Measurements from ENCODE around the gene PDZRN4.

The PDZRN4 gene

DNA sequence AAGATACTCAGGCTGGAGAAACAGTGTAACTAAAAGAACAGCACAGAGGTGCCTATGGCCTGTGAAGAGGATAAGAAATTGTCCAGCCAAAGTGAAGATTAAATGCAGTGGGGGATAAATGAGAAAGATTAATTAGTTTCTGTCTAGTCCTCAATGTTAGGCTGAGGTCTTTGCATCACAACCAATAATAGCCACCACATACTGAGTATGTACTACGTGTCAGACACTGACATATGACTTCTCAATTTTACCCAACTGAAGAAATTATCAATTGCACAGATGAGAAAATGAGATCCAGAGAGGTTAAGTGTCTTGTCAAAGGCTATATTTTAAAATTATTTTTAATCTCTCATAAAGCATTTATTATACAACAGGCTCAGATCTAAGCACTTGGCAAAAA is 285.9 kb downstream of the PDZRN4 start:
- TF ChIP-seq, protein P1, sequence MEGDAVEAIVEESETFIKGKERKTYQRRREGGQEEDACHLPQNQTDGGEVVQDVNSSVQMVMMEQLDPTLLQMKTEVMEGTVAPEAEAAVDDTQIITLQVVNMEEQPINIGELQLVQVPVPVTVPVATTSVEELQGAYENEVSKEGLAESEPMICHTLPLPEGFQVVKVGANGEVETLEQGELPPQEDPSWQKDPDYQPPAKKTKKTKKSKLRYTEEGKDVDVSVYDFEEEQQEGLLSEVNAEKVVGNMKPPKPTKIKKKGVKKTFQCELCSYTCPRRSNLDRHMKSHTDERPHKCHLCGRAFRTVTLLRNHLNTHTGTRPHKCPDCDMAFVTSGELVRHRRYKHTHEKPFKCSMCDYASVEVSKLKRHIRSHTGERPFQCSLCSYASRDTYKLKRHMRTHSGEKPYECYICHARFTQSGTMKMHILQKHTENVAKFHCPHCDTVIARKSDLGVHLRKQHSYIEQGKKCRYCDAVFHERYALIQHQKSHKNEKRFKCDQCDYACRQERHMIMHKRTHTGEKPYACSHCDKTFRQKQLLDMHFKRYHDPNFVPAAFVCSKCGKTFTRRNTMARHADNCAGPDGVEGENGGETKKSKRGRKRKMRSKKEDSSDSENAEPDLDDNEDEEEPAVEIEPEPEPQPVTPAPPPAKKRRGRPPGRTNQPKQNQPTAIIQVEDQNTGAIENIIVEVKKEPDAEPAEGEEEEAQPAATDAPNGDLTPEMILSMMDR (conservative IDR thresholded peaks at IDR 0.05; ENCODE audit: low read length): no peak
- no peak for DNase-seq (ENCODE audit: low read depth)
- H3K4me3 ChIP-seq (ENCODE audit: low read length): no peak overlapping the region

DNA sequence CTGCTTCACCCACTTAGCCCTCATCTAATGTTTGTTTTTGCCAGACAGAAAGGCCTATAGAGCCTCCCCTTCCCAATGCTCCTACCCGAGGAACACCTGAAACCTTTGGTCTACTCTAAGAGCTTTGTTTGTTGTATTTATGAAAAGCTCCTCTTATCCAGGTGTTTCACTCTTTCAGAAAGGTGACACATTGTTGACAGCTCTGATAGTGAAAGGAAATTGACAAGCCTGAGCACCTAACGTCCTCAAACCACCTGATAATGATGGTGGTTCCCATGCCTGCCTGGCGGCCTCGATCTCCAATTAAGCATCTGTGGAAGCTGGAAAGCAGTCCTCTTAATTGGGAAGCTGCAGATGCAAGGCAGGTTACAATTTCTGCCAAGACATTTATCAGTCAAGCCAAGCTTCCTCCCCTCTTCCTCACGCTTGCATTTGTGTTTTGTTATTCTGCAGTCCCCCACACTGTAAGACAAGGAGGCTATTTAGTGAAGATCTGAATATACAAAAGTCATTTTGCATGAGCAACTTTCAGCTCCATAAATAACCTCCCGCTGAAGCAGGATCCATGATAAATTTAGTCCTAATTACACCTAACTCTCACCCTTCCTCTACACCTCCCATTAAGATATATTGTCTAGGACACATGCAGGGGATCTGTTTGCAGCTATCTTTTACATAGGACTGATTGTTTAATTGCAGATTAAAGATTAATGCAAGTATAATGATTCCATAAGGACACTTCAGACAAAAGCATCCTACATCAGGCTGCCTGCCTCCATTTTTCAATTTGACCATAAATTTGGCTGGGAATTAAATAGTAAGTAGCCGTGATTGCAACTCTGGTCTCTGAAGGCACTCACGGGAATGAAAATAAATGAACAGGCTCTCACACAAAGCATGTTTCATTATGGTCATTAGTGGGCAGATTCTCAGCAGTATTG is 288.6 kb downstream of the PDZRN4 start:
- no peak for DNase-seq (ENCODE audit: low read depth)
- H3K4me3 ChIP-seq (ENCODE audit: low read length): no peak overlapping the region

DNA sequence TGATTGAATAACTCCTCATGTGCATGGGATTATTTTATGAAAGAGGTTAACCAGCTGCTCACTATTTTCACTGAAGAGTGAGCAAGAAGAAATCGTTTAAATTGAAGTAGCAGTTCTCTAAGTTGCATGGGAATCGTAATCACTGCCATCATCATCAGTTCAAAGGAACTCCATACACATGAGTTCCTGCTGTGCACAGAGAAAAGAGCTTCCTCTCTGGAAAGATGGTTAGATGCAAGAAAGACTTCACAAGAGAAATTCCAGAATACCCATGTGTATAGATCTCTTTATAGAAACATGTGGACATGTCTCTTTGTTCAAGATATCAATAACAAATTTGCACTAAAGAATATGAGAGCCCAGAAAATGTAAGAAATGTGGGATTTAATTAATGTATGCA is 291.3 kb downstream of the PDZRN4 start:
- TF ChIP-seq, protein P1 (conservative IDR thresholded peaks at IDR 0.05; ENCODE audit: low read length): no peak
- DNase-seq (ENCODE audit: low read depth): no peak
- no peak overlapping the region for H3K4me3 ChIP-seq (ENCODE audit: low read length)

More for the DNA sequence above, 288.6 kb downstream of the PDZRN4 start:
- TF ChIP-seq, protein P1 (conservative IDR thresholded peaks at IDR 0.05; ENCODE audit: low read length): no peak

DNA sequence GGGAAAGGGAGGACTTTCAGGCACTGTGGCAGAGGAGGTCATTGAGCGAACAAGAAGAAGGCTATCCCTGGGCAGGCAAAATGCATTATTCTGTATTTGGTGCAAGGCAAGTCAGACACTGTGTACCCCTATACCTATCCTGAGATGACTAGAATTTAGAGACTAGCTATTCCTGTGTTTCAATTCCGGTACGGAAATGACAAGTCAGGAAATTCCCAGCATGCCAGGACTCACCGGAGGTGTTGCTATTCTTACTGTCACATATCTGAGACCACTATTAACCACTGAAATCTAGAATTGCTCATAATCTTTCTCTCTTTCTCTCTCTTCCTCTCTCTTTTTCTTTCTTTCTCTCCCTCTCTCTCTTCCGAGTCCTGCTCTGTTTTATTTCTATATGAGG is 297.1 kb downstream of the PDZRN4 start:
- no peak for DNase-seq (ENCODE audit: low read depth)
- H3K4me3 ChIP-seq (ENCODE audit: low read length): no peak overlapping the region
- TF ChIP-seq, protein P1 (conservative IDR thresholded peaks at IDR 0.05; ENCODE audit: low read length): no peak

DNA sequence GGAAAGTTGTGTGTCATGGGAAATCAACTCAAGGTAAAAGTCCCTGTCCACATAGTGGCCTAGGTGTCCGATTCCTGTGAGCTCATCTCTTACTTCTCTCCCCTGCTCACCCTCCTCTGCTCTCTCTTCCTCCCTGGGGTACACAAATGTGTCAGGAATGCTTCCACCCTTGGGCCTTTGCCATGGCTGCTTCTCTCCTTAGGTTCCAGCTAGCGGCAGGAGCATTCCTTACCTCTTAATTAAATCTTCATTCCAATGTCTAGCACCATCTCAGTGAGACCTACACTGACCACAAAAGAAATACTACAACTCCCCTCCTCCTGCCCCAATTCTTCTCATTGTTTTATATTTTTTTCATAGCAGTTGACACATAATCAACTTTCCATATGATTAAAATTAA is 298.6 kb downstream of the PDZRN4 start:
- no peak overlapping the region for H3K4me3 ChIP-seq (ENCODE audit: low read length)
- TF ChIP-seq, protein P1 (conservative IDR thresholded peaks at IDR 0.05; ENCODE audit: low read length): no peak
- DNase-seq (ENCODE audit: low read depth): peak; percentile 73

DNA sequence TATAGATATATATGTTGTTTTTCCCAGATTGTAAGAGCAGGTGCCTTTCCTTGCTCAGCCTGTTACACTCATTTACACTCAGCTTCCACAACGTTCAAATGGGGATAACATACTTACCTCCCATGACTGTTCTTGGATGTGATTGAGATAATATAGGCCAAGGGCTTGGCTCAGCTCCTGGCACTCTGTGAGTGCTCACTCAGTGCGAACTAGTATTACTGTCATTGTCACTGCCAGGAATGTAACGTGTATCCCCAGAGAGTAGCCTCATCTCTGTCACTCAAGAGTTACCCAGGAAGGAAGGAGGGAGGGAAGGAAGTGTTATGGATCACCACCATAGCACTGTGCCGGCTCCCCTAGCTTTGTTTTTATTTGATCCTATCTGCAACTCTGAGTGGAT is 307.9 kb downstream of the PDZRN4 start:
- no peak for DNase-seq (ENCODE audit: low read depth)
- H3K4me3 ChIP-seq (ENCODE audit: low read length): no peak overlapping the region
- TF ChIP-seq, protein P1 (conservative IDR thresholded peaks at IDR 0.05; ENCODE audit: low read length): no peak

DNA sequence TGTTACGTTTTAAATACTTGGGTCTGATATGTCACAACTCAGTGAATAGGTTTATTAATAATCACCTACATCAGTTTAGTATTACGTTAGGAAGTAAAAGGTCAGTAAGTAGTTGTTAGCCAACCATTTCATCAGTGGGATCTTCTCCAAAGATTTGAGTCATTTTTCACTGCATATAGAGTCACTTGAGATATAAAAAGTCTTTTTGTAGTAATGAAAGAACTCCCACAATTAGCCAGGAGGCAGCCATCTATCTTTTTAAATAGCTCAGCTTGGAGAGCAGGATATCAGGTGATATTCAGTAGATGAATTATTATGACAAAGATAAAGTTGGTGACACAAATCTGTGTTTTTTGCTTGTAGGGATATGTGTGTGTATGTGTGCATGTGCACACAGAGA is 309.3 kb downstream of the PDZRN4 start:
- TF ChIP-seq, protein P1 (conservative IDR thresholded peaks at IDR 0.05; ENCODE audit: low read length): no peak
- no peak for DNase-seq (ENCODE audit: low read depth)
- H3K4me3 ChIP-seq (ENCODE audit: low read length): no peak overlapping the region
